Brain pericyte (primary cell): ENCODE measurements around the gene CRNN.

Source experiments
- DNase-seq: peaks from one replicate; pipeline ENCODE4 v3.0.0-alpha.2; 2012; ENCODE audit warnings: low read depth, low spot score

Gene CRNN

DNA sequence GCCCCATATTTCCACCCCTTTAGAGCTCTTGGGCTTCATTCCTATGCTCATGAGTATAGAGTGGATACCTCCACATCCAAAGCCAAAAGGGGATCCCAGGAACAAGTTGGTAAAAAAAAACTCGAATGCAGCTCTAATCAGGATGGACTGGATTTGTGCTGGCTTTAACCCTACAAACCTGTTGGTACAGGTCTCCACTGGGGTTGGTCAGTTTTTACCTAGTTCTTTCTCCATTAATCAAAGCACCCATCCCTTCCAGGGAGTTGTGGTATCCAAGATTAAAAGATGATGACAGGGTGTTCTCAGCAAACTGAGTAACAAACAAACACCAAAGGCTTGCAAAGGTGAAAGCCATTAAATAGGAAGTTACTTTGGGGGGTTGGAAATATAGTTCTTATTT lies 5.9 kb upstream of the CRNN start:
- DNase-seq = no peak

DNA sequence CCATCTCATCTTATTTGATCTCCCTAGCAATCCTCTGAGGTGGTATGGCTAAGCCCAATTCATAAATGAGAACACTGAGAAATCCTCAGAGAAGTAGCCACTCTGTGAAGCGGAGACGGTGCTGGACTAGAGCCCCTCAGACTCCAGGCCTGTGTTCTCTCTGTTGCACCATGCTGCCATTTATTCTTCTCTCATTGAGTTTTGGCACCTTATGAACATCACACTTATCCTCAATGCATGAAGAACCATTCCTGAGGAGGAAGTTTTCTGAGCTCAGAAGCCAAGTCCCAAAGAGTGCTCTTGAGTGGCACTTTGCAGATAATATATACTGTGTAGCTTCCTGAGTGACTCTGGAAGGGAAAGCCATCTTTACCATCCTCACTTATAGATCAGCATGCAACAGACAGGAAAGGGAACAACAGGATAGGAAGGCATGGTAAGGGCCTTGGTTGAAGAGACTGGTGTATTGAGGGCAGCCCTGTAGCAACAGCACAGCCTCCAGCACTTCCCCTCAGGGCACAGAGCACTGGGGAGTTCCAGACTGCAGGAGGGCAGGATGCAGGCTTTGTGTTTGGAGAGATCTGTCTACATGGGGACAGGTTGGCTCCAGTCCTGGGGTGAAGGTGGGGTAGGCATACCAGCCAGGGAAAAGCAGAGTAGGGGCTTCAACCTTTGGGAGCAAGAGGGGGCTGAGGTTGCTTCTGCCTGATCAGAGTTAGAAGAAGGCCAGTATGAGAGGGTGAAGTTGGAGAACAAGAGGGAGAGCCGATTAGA lies 1.6 kb upstream of the CRNN start:
- no peak for DNase-seq

DNA sequence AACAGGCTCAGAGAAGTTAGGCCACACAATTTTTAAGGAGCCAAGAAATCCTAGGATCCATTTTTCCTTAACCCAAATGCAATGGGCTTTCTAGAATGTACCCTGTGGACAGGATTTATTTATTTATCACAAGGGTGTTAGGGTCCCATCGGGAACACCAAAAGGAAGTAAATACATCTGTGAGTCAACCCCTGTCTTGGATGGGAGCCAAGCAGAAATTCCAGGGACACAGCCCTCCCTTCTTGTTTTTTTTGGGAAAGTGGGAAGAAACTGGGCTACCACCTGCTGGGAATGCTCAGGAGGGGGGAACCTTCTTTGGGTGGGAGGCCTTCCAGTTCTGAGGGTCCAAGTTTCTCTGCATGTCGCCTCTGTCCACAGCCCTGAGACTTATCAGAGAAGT lies 1.3 kb downstream of the CRNN start:
- no peak for DNase-seq

DNA sequence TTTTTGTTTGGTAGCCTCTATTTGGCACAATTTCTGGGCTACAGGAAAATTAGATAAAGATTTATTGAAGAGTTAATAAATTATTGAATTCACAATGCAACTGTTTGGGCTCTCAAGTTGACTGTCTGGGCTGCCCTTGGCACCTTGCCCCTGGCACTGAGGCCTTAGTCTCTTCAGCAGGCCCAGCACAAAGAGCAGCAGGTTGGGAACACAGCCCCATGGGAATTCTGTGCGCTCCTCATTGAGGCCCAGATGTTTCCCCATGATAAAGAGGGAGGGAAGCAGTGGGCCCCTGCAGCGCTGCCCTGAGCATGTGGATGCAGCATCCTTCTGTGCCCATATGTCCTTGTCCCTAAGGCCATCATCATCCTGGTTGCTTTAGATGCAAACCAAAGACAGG lies 2.9 kb downstream of the CRNN start:
- no peak for DNase-seq

DNA sequence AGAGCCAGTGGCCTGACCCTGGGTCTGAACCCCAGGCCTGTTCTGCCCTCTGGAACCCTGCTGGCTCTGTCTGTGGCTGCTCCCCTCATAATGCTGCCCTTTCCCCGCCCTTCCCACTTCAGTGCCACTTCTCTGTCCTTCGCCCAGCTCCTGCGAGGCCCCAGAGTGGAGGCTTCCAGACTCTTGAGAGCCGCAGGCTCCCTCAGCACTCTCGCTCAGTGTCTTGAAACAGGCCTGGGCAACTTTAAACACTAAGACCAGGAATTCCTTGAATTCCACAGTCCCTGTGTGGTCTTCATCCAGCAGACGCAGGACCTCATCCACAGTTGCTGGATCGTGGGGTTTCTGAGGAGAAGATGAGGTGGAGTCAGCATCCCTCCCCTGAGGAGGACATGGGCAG lies 3.5 kb downstream of the CRNN start:
- DNase-seq = no peak

DNA sequence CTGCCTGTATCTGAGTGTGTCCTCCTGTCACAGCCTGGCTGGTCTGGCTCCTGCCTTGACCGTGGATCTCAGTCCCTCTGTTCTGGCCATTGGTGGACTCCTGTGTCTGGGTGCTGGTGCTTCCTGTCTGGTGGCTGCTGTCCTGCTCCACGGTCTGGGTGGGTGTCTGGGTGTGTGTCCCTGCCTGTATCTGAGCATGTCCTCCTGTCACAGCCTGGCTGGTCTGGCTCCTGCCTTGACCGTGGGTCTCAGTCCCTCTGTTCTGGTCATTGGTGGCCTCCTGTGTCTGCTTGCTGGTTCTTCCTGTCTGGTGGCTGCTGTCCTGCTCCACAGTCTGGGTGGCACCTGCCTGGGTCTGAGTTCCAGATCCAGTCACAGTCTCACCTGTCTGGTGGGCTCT lies 4.0 kb downstream of the CRNN start:
- no peak for DNase-seq

DNA sequence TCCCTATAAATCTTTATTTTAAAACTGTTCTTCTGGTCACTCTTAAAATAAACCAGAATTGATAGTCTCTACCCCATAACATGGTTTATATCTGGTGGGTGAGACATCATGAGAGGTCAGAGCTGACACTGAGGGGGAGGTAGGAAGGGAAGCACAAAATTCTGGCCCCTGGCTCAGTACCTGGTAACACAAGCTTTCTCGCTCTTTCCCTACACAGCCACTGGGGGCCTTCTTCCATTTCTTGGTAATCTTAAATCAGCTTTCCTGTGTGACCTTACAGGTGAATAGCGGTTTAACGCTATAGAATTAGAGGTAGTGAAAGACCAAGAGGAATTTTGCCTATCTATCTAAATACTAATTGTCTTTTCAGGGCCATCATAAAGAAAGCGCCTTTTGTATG lies 5.4 kb downstream of the CRNN start:
- no peak for DNase-seq

DNA sequence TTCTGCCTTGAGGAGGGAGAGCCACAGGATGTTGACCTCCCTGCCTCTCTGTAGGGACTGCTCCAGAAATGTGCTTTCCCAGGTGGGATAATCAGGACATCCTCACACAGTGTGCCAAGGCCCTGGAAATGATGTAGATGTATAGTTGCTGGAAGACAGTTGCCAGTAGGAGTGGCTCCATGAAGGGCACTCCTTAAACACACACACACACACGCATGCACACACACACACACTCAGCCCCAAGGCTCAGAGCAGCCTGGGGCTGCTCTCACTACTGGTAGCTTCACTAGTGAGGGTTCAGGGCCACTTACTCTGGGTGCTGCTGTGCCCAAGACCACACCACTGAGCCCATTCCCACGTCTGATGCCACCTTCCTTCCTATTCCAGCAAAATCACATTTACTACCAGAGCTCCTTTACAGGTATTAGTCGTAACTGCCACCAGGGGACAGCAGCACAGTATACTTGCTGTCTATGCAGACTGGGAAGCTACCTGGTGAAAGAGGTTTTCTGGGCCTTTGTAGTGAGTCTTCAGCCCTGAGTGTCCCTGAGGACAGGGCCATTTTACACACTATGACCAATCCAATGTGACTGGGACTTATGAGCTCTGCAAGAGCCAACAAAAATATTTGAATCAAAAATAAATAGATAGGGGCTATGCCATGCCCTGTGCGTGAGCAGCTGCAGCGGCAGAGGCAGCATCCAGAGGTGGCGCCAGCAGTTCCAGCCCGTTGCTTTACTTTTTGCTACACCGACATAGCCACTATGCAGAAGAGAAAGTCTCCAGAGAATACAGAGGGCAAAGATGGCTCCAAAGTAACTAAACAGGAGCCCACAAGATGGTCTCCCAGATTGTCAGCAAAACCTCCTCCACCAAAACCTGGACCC lies 15.0 kb downstream of the CRNN start:
- no peak for DNase-seq

DNA sequence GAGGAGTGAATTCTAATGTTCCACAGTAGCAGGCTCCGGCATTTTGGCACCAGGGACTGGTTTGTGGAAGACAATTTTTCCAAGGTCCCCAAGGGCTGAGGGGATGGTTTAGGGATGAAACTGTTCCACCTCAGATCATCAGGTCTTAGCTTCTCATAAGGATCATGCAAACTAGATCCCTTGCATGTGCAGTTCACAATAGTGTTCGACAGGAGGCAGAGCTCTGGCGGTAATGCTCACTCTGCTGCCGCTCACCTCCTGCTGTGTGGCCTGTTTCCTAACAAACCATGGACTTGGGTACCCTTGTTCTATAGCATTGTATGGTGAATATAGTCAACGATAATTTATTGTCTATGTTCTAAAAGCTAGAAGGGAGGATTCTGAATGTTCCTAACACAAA lies 16.6 kb downstream of the CRNN start:
- DNase-seq = no peak

DNA sequence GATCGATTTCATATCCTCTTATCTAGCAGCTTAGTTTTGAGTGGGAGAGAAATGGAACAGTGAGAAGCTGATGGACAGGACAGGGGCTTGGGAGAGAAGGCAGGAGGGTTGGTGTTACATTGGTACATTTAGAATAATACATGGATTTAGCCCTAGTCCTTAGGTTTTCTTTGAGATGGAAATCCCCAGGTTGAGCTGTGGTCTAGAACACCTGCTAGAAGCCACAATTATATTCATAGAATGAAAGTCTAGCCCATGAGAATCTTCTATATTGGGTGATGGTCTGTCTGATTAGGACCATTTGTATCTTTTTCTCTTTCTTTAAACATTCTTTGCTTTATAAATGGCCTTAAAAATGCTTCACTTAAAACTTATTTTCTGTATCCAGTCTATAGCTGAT lies 19.9 kb downstream of the CRNN start:
- no peak for DNase-seq

DNA sequence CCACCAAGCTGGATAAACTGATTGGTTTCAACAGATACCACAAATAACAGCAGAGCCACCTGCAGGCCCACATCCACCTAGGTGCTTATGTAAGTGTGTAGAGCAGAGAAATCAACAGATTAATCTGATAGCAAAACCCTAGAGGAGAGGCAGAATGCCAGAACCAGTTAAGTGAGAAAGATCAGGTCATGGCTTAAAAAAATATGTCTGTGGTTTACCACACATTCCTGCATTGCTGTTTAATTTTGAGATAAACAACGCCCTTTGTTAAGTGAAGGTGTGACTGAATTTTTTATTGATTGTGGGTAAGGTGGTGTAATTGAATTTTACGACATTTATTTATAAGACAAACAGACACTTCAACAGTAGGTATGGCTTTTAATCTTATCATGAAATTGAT lies 21.2 kb downstream of the CRNN start:
- DNase-seq = no peak

DNA sequence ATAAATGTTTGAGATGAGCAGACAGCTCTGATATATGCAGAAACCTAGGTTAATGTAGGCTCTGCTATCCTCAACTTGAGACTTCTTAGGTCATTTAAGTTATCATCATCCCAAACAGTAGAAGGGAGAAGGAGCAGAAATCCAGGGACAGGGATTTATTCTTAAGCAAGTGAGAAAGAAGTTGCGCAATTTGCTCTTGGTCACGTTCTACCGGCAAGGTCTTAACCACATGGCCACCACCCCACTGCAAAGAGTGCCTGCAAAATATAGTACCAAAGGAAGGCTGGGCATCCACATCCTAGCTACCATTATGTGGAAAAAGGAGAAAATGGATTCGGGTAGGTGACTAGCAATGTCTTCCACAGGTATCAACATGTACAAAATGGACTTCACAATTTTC lies 25.2 kb downstream of the CRNN start:
- no peak for DNase-seq

DNA sequence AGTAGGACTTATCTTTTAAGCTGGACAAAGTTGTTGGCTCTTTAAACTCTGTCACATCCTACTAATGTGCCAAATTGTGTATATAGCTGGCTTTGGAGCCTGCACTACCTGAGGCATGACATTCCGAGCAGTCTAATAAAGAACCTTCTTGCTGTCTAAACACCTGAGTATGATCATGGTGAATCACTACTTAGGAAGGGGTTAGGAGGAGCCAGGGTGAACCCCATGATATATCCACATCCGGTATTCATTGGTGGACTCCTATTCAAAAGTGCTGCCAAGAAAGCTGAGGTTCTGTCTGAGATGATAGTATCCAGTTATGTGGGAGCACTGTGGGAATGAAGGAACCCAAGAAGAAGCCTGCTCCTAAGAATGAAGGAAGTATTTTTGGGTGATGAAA lies 27.1 kb downstream of the CRNN start:
- no peak for DNase-seq

DNA sequence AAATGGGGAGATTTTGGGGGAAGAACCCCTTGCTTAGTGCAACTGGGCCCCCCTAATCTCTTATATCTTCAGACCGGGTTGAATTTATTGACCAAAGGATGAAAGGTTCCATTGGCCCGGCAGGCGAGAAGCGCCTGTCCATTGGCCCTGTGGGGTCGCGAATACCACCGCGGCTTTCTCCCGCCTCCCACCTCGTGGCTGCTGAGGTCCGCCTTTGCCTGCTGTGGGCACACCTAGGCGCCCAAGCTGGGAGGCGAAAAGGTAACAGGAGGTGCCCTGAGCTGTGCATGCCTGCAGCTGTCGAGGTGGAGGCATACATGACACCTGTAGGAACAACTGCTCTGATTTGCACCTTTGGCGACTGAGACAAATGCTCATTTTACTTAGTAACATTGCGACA lies 33.1 kb downstream of the CRNN start:
- DNase-seq = no peak

DNA sequence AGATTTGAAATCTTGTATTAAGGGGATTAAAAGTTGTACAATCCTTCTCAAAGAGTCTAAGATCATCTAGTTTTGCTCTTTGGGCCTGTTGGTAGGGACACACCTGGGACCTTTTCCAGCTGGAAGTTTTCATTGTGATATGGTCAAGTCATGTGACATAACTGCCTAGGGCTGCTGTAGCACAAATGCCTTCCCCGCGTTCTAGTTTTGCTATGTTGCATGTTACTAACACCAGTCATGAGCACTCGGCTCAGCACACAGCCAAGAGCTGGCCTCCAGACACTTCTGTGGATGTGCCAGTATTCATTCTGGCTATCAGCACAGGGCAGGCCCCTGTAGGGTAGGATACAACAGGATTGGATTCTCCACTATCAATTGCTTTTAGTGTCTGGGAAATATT lies 39.6 kb downstream of the CRNN start:
- no peak for DNase-seq

DNA sequence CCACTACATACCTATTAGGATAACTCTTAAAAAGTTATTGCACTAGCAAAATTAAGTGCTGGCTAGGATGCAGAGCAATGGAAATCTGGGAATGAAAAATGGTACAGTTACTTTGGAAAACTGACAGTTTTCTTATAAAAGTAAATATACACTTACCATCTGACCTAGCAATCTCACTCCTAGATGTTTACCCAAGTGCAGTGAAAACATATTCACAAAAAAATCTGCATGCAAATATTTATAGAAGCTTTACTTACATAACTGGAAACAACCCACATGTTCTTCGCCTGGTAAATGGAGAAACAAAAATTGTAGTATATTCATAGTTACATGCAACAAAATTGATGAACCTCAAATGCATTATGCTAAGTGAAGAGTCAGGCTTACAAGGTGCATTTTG lies 41.4 kb downstream of the CRNN start:
- no peak for DNase-seq

DNA sequence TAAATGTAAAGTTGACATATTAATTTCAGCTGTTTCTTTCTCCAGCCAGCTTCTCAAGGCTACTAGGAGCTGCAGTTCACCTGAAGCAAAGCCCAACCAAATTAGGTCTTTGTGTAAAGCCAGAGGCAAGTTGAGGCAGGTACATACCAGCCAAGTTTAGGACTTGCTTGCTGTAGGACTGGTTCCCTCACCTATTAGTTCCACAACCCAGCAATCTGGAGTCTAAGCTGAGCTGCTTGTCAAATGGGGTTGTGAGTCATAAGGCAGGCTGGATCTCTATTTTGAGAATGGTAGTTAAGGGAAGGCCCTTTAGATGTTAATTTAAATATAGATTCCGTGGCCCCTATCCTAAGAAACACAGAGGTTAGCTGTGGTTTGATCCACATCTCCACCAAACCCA lies 46.6 kb downstream of the CRNN start:
- no peak for DNase-seq

DNA sequence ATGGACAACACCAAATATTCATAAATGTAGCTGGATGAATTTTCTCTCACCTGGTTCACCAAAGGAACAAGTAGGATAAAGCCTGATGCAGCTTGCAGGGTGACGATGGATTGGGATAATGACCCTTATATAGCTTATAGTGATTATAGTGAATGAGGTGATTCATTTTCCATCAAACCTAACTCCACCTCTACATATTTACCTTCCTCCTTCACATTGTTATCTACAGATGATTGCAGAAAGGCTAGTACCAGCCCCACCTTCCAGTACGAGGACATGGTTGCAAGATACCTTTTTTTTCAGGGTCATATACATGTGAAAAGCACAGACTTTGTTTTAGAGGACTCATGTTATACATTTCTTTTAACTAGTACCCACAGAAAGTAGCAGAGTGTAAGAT lies 54.2 kb downstream of the CRNN start, which contains the start of gene FLG2:
FLG2 (minus strand) TSS at position 101 of the 400 bp plus-strand sequence. CDS start 1,122 bp downstream, outside the sequence.
- no peak for DNase-seq
